ENCODE measurements around the gene ZEB2.

Gene ZEB2

DNA sequence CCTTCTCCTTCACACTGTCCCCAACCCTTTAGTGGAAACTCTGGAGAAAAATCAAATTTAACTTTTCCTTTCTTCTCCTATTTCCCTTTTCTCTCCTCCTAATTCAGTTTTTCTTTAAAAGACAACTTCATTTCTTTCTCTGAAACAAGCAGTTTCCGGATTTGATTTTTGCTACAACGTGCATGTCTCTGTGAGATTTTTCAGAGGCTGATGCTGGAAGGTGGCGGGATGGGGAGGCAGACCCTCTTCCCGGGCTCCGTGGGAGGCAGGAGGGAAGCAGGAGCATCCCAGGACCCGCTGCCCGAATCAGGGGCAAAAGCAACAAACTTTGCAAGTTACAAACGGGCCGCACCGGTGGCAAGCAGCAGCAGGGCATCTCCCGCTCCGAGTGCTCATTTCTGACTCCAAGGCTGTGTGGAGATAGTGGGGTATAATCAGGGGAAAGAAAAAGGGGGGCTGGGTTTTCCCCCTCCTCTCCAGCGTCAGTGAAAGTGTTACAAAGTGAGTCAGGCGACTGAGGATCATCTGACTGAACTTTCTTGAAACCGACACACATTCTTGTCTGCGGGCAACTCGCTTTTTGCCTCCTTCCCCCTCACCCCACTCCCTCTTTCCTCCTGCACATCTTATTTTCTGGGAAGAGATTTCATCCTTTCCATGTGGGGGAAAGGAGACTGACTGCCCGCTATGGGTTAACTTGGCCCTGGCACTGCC is 6.4 kb downstream of the ZEB2 start:
- DNase-seq (ENCODE audit: low read depth in 2 of 3, low spot score in 1 of 3): no peak

DNA sequence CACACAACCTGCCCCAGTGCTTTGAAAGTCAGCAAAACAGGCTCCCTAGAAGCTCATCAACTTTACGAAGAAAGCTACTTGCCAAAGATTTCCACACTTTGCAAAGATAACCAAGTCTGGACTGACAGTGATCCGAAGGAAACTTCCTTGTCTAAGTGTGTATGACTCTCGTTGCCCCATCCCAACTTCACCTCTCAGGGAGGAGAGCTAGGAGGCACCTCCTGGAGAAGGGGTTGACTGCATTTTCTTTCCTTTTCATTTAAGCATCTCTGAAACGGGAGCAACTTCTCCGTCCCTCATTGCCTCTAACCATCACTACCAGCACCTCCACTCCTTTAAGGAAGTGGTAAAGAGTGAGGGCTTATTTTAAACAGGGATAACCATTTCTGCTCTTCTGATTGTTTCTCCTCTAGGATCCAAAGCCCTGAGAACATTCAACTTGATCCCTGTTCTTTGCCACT is 7.0 kb downstream of the ZEB2 start:
- DNase-seq (ENCODE audit: low read depth in 2 of 3, low spot score in 1 of 3): no peak

DNA sequence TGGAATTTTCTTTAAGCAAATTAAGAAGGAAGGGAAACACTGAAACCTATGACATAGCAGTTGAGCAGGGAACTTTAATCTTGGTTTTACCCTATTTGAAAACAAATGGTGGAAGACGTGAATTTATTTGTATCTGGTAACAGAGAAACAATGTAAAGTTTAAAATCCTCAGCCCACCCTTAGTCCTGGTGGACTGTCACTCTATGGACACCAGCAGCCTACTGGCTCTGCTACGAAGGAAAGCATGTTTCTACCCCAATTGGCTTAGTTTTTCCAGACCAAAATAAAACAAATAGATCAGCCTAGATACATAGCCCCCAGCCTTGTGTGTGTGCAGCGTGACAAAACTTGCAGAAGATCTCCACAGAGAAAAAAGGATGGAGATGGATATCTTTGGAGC is 7.4 kb downstream of the ZEB2 start:
- DNase-seq (ENCODE audit: low read depth in 2 of 3, low spot score in 1 of 3): no peak

DNA sequence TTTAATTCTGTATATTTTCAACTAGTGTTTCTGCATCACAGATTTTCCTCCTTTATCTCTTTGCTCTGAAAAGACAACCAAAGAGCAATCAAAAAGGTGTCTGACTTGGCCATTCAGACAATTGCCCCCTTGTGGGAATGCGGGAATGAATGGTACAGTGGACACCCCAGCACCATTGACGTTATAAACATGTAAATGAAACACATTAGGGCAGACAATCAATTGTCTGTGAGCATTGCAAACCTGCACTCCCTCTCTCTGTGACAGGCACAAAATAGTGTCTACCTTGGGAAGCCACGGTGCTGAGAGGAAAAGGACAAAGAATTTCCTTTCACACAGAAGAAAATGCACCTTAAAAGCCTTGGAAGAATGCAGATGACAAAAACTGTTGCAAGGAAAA is 8.0 kb downstream of the ZEB2 start:
- no peak for DNase-seq (ENCODE audit: low read depth in 2 of 3, low spot score in 1 of 3)

DNA sequence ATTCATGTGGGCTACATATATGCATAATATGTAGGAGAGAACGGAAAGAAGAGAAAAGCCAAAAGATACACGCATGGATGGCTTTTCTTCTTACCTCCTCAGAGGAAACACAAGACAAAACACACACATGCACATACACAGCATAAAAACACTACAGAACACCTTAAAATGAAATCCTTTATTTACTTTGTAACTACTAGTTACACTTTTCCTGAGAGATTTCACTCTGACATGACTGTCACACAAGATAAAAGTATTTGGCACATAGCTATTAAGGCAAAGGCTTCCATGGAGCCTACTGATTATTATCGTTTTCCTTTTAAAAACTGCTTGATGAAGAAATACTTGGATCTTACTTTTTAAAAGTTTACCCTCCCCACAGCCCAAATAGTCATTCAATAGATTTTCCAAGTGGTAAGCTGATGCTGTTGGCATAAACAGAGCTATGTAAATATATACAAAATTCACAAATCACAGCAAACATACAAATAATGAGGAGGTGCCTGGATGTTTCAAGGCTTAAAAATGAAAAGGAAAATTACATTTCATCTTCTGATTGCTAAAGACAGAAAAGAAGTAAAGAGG is 8.6 kb downstream of the ZEB2 start:
- DNase-seq (ENCODE audit: low read depth in 2 of 3, low spot score in 1 of 3): no peak

DNA sequence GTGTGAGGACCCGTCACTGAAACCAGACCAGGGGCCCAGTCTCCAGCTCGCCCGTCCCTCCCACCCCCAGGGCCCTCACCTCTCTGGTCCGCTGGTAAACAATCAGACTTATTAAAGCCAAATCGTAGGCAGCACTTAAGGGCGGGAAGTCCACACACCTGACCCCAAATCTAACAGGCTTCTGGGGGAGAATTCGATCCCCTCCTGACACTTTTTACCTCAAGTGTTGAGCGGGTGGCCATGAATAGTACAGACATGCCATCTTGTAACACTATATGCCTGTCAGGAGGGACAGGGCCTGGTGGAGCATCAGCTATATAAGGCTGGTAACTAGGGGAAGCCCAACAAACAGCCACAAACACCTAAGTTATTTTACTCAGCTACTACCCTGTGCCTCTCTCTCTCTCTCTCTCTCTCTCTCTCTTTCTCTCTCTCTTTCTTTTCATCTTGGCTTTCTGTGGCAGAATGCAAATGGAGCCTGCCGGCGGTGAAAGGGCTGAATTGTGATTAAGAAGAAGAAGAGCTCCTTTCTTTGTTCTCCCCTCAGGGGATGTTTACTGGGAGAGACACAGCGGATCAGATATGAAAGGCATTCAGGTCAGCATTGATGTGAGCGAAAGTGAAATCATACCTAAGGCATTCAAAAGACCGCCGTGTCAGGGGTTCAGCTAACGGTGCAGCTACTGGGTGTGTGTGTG is 9.5 kb downstream of the ZEB2 start:
- no peak for DNase-seq (ENCODE audit: low read depth in 2 of 3, low spot score in 1 of 3)

DNA sequence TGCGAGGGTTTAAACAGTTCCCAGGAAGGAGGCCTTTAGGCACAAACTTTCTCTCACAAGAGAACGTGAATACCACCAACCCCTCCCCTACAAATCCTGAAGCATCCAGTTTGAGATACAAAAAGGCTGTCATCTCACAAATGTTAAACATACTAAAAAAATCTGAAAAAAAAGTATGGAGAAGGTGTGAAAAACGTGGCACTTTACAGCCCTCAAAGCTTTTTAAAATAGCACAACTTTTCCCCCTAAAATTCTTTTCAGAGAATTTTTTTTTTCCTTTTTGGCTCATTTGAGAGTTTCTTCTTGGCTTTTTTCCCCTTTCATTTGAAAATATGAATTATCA is 10.1 kb downstream of the ZEB2 start:
- no peak for DNase-seq (ENCODE audit: low read depth in 2 of 3, low spot score in 1 of 3)

DNA sequence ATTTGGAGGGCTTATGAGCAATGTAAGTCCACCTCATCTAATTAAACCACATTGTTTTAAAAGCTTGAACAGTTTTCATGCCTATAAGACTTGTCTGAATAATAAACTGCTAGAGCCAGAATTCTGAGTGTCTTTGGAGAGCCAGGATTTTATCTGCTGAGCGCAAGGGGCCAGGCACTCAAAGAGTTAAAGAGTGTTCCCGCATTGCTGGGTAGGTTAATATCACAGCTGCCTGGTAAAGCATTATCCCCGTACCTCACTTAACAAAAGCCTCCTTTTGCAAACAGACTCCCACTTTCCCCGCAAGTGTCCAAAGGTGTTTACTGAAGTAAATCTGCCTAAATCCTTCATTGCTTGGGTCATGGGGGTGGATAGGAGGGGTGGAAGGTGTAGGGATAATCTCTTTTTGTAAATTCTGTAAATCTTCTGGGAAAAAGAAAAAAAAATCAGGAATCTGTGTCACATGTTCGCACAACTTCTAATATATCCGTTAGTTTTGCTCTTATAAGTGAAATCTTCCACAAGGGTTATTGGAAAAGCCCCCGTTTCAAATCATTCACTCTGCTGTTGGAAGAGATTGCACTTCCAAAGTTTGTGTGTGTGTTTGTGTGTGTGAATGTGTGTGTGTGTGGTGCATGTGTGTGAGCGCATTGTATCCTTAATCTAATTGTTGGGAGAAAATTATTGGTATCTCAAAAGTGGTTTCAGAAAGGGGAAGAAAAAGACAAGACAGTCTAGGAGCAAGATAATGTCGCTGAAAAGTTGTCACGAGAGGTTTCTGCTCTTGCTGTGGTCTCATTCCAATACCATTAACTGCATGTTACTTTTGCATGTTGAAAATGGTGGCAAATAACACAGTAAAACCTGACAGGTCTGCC is 10.7 kb downstream of the ZEB2 start:
- no peak for DNase-seq (ENCODE audit: low read depth in 2 of 3, low spot score in 1 of 3)

DNA sequence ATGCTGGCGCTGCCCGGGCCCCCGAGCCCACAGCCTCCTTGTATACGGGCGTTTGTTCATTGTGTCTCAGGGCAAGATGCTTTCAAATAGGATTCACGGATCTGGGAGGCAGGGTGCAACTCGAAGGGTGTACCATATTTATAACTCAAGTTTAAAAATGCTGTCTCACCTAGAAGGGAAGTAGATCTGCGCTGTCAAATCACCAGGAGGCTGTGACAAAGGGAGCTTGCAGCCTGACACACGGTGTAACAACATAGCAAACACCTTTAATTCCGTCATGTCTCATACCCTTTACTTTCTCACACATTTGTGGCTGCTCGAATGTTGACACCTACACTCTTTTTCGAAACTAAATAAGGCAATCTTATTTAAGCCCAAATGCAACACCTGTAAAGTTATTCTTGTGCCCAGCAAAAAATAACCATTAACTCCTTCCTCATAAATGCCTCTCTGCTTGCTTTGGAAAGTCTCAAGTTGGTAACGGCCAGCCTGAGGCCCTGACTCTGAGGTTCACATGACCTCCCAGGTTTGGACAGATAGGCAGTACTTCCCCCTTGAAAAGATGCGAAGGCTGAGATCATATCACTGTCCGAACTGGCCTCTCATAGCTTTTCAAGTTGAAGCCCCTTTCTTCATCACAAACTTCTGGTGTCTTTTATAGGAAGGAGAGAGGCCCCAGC is 11.6 kb downstream of the ZEB2 start:
- no peak for DNase-seq (ENCODE audit: low read depth in 2 of 3, low spot score in 1 of 3)

DNA sequence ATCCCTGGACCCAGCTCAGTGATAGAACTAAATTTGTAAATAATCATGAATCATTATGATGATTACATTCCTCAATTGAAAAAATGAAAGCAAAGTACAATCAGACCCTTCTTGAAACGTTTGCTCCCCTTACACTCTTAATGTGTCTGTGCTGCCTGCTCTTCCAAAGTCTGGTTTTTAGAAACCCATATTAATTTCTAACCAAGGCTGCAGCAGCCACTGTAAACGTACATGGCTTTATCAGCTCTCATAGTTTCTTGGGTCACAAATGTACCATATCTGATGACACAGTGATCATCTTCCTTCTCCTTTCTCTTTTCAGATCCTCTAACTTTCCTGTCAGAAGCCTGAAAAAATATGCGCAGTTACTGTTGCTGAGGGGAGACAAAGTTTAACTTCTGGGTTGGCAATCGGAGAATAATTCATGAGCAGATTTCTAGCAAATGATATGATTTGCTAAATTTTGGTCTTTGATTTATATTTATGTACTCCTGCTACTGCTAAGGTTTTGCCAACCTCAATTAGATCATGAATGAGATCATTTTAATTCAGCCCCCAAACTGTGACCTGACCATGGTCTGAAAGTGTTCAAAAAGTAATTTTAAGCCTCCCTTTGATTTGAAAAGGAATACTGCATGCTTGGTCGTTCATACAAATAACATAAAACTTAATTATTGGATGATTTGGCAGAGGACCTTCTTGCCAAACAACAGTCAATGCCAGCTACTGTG is 12.3 kb downstream of the ZEB2 start:
- DNase-seq (ENCODE audit: low read depth in 2 of 3, low spot score in 1 of 3): no peak

DNA sequence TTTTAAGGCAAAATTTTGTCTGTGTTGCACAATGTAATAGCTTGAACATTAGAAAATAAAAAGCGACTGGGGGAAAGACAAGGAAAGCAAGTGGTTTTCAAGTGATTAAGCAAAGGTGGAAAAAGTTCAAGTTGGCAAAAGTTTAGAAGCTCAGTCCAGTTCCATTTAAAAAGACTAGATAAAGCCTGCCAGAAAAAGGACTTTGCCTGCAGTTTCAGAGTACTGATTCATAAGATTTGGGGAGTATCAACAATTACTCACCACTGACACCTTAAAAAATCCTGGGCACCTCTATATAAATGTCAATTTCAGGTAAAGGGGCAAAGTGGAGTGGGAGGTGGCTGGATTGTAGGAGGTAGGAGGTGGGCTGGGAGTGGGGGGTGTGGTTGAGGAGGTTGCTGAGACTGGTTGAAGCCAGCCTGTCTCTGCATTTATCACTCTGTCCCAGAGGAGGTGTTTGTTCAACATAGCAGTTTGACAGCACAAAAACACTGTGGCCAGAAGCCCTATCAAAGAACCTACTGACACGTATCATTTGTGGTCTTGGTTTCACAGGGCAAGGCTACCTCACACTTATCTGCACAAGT is 14.6 kb downstream of the ZEB2 start:
- DNase-seq (ENCODE audit: low read depth in 2 of 3, low spot score in 1 of 3): no peak

DNA sequence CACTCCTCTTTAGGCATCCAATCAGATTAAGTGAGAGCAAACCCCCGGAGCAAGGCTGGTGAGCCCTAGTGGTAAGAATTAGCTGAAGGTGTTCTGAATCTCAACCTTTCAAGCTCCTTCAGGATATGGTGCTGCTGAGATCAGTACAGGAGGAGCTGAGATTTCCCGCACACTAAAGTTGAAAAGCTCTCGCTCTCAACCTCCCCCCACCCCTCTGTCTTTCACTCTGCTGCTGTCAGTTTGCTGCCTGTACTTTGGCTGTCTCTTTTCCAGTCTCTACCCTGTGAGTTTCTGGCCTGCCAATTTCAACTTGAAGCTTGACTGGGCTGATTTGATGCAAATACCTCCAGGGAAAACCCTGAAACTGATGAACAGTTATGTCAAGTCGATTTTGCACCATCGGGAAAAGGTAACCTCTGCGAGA is 15.7 kb downstream of the ZEB2 start:
- DNase-seq (ENCODE audit: low read depth in 2 of 3, low spot score in 1 of 3): no peak

DNA sequence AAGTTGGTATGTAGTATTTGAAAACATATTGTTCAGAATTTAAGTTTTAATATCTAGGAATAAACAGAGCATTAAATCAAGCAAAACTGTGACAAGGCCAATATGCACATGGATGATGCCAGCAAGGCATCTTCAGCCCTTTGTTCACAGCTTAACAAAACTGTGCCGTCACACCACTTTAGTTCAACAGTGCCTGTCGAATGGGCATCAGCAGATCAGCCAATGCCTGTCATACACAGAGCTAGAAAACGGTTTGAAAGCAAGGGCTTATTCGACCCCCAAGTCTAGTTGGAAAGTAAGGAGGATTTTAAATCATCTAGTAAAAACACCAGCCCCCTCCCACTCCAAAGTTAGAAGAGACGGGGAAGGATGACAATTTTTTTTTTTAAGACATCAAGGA is 16.7 kb downstream of the ZEB2 start:
- DNase-seq (ENCODE audit: low read depth in 2 of 3, low spot score in 1 of 3): no peak

DNA sequence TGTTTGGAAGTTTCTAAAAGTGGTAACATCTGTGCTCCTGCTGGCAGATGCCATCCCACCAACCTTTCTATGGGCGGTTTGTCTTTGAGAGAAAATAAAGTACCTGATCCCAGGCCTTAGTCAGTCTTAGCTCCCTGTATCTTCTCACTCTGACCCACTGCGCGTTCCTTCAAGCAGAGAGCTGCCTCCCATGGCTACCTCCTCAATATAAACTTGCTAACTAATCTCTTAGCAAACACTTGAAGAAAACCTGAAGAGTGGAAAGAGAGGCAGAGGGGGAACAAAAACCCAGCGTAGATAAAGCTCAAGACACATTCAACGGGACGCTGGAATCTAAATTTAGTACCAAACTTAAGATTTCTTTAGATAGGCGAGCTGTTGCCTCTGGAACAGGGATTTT is 17.6 kb downstream of the ZEB2 start:
- no peak for DNase-seq (ENCODE audit: low read depth in 2 of 3, low spot score in 1 of 3)

DNA sequence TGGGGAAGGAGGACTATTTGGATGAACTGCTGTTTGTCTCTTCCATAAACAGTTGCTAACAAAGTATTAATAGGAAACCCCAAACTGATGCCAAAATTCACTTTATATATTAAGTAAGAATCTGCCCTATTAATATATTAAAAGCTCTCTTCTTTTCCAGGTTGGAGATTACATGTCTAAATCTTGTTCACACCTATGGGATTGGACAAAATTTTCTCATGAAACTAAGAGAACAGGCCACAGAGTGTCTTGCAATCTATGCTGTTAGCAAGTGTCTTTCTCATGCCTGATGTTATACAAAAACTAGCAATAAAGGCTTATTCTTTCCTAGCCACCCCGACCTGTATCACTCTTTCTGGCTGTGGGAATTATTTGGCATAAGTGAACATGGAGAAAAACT is 18.3 kb downstream of the ZEB2 start:
- no peak for DNase-seq (ENCODE audit: low read depth in 2 of 3, low spot score in 1 of 3)

DNA sequence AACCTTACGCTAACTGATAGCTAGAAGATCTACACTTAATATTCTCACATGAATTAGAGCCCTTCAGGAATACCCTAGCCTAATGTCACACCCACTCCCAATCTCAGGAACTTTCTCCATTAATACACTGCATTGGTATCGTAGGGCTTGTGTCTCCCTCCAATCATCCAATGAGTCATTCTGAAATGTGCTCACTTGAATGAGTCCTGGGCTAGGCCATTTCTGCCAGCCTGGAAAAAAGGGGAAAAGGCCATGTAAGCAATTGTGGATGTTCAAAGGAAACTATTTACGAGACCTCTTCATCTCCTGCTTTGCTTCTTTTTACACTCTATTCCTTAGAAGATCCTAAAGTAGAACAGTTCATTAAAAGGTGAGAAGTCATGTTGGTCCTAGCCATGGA is 18.8 kb downstream of the ZEB2 start:
- no peak for DNase-seq (ENCODE audit: low read depth in 2 of 3, low spot score in 1 of 3)

DNA sequence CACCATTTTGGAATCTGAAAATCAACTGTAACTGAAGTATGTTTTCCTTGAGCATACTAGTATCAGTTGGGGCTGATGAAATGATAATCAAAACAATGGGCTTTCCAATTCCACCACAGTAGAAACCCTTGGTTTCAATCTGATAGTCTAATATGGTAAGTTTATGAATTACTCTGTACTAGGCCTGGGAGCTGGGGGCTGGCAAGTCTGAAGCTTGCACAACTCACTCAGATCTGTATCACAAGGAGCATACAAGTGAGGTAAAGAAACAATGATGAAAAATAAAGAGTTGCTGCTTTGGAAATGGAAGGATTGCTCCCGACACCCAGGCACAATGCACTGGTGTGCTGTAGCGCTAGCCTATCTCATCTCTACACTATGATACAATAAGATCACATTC is 19.4 kb downstream of the ZEB2 start:
- no peak for DNase-seq (ENCODE audit: low read depth in 2 of 3, low spot score in 1 of 3)

DNA sequence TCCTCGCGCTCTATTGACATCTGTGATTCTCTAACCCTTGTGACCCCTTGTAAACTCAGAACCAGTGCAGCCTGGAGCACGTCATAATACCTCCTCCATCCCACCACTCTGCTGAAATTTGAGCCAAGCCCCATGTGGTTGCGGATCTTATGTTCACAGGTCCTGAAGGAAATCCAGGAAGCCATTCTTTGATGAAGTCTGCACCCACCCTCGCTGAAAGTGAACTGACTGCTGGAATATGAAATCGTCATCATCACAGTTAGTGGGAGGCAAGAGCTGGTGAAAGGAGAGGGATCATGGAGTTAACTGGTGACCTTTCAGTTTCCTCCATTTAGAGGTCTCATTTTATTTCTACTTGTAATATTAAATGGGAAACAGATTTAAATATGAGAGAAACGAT is 21.6 kb downstream of the ZEB2 start:
- DNase-seq (ENCODE audit: low read depth in 2 of 3, low spot score in 1 of 3): no peak

DNA sequence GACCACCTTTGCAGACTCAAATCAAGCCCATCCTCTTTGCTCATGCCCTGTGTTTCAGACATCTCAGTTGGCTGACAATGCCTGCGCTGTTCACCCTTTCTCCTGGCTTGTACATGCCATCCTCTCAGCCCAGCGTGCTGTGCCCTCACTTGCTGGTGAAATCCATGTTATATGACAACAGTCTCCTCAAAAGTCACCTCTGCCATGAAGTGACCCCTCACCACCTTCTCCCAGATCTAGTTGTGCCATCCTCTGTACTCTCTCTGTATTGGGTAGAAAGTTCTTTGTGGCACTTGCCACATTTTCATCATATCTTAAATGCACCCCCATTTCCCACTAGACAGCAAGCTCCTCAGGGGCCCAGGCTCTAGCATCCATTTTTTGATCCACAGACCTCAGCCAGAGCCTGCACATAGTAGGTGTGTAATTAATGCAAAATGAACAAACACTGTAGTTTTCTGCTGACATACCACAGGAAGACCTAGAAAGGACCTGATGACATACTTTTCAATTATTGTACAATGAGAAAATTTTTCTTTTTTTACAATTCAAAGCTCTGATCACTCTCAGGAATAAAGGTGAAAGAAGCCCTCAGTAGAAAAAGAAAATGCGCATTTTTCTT is 22.8 kb downstream of the ZEB2 start:
- no peak for DNase-seq (ENCODE audit: low read depth in 2 of 3, low spot score in 1 of 3)

All from stimulated activated CD4-positive, alpha-beta T cell treated with anti-CD3 and anti-CD28 coated beads, Interleukin-12 subunit alpha, Interleukin-12 subunit beta, amount 100 ng/mL, for 48 hours (primary cell).